Measurements from ENCODE around the gene STEAP4.

- TF ChIP-seq, protein P1, sequence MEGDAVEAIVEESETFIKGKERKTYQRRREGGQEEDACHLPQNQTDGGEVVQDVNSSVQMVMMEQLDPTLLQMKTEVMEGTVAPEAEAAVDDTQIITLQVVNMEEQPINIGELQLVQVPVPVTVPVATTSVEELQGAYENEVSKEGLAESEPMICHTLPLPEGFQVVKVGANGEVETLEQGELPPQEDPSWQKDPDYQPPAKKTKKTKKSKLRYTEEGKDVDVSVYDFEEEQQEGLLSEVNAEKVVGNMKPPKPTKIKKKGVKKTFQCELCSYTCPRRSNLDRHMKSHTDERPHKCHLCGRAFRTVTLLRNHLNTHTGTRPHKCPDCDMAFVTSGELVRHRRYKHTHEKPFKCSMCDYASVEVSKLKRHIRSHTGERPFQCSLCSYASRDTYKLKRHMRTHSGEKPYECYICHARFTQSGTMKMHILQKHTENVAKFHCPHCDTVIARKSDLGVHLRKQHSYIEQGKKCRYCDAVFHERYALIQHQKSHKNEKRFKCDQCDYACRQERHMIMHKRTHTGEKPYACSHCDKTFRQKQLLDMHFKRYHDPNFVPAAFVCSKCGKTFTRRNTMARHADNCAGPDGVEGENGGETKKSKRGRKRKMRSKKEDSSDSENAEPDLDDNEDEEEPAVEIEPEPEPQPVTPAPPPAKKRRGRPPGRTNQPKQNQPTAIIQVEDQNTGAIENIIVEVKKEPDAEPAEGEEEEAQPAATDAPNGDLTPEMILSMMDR (IDR thresholded peaks at IDR 0.05): no peak
- TF ChIP-seq CBX8 (IDR thresholded peaks at IDR 0.05) (no peak), POLR2A (IDR thresholded peaks at IDR 0.05; ENCODE audit: low read length) (no peak), CBX2 (IDR thresholded peaks at IDR 0.05; ENCODE audit: borderline replicate concordance, low read depth) (no peak), PHF8 (IDR thresholded peaks at IDR 0.05; ENCODE audit: borderline replicate concordance, low read depth) (no peak), RCOR1 (IDR thresholded peaks at IDR 0.05; ENCODE audit: low read depth, low read length) (no peak), MAX (IDR thresholded peaks at IDR 0.05) (no peak), ZFP36 (IDR thresholded peaks at IDR 0.05; ENCODE audit: borderline replicate concordance, partially characterized antibody) (no peak), NPAS2 (CRISPR knock-in tag; IDR thresholded peaks at IDR 0.05; ENCODE audit: borderline replicate concordance) (no peak), BCL3 (IDR thresholded peaks at IDR 0.05) (no peak), SMC3 (IDR thresholded peaks at IDR 0.05) (no peak), USF2 (IDR thresholded peaks at IDR 0.05) (no peak), HMGXB4 (CRISPR knock-in tag; IDR thresholded peaks at IDR 0.05; ENCODE audit: borderline replicate concordance) (no peak), ELK1 (IDR thresholded peaks at IDR 0.05; ENCODE audit: low read depth, low read length) (no peak)
Observed at GRCh38 chr7:88291398-88292173, 15.1 kb downstream of the STEAP4 start.

All from A549 (cell line).